ES-I3 (cell line): ENCODE results near the gene TIMP3.

Experiments used
- H3K36me3 ChIP-seq: 2 replicates; pipeline ENCODE4 v1.6.1; 2013; ENCODE audit warnings: mild to moderate bottlenecking, low read length, control low read depth, moderate library complexity; ENCODE audit not compliant: insufficient read depth
- H3K4me1 ChIP-seq: 2 replicates; pipeline ENCODE4 v1.6.1; 2013; ENCODE audit warnings: mild to moderate bottlenecking, control low read depth, low read length; ENCODE audit not compliant: insufficient read depth
- H3K9ac ChIP-seq: 2 replicates; pipeline ENCODE4 v1.6.1; 2013; ENCODE audit warnings: low read depth, mild to moderate bottlenecking, low read length, moderate library complexity
- H3K9me3 ChIP-seq: 2 replicates; pipeline ENCODE4 v1.6.1; 2013; ENCODE audit warnings: mild to moderate bottlenecking, low read length, moderate library complexity; ENCODE audit not compliant: control insufficient read depth, insufficient read depth

Gene TIMP3

DNA sequence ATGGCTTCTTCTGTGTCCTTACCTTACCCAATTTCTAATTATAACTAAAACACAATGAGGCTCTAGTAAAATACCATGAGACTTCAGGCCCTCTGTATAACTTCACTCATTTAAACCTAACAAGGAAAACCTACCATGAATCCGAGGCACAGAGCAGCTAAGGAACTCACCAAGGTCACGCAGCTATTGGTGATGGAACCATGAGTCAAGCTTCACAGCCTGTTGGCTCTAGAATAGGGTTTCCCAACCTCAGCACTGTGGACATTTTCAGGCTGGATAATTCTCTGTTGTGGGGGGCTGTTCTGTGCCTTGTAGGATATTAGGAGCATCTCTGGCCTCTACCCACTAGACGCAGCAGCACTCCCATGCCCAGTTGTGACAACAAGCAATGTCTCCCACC lies 75.7 kb downstream of the TIMP3 start:
- H3K9me3 ChIP-seq = no peaks in the 10 kb centered on the region
- no peak overlapping the region for H3K9ac ChIP-seq
- H3K36me3 ChIP-seq = no peaks in the 10 kb centered on the region
- no peaks in the 10 kb centered on the region for H3K4me1 ChIP-seq

DNA sequence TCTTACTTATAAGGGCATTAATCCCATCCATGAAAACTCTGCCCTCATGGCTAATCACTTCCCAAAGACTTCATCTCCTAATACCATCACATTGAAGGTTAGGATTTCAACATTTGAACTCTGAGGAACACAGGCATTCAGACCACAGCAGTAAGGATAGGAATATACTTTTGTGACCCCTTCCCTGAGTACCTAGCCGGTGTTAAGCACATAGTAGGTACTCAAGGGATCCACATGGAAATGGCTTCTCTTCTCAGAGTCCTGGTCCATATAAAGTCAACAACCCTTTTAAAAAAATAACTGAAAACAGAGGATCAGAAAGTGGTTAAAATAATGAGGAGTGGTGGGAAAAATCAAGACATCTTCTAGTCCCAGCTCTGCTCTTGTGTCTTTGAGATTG lies 78.0 kb downstream of the TIMP3 start:
- no peak overlapping the region for H3K9ac ChIP-seq
- H3K36me3 ChIP-seq = no peaks in the 10 kb centered on the region
- H3K9me3 ChIP-seq = no peaks in the 10 kb centered on the region
- no peaks in the 10 kb centered on the region for H3K4me1 ChIP-seq

DNA sequence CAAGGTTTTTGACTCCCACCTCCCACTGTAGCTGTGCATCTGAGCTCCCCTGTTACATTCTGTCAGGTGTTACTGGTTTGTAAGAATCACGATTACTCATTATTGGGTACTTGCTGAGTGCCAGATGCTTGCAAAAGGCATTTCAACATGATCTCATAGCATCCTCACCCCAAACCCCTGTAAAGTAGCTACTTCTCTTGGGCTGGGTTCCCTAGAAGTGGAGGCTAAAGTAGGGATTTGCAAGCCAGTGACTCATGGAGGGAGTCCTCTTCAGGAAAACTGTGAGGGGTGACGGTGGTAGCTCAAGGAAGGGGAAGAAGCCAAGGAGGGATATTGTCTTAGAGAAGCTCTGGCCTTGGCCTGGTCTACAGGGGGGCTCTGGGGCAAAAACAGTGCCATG lies 78.6 kb downstream of the TIMP3 start:
- Histone ChIP-seq H3K9me3 (no peaks in the 10 kb centered on the region), H3K9ac (no peak overlapping the region), H3K36me3 (no peaks in the 10 kb centered on the region), H3K4me1 (no peaks in the 10 kb centered on the region)

DNA sequence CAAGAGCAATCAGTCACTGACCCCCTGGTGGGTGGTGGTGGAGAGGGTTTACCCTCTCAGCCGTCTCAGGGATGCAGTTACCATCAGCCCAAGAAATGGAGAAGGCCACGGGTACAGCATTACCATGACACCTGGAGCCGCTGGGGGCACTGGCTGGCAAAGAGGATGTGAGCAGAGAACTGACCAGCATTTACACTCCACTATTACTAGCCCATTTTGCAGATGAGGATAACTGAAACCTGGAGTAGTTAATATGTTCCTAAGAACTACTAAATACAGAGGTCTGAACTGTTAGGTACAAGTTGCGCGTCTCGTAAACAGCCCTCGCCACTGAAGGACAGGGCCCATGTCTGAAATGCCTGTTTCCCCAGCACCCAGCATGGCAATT lies 79.0 kb downstream of the TIMP3 start:
- no peaks in the 10 kb centered on the region for H3K4me1 ChIP-seq
- no peaks in the 10 kb centered on the region for H3K36me3 ChIP-seq
- no peak overlapping the region for H3K9ac ChIP-seq
- H3K9me3 ChIP-seq = no peaks in the 10 kb centered on the region

DNA sequence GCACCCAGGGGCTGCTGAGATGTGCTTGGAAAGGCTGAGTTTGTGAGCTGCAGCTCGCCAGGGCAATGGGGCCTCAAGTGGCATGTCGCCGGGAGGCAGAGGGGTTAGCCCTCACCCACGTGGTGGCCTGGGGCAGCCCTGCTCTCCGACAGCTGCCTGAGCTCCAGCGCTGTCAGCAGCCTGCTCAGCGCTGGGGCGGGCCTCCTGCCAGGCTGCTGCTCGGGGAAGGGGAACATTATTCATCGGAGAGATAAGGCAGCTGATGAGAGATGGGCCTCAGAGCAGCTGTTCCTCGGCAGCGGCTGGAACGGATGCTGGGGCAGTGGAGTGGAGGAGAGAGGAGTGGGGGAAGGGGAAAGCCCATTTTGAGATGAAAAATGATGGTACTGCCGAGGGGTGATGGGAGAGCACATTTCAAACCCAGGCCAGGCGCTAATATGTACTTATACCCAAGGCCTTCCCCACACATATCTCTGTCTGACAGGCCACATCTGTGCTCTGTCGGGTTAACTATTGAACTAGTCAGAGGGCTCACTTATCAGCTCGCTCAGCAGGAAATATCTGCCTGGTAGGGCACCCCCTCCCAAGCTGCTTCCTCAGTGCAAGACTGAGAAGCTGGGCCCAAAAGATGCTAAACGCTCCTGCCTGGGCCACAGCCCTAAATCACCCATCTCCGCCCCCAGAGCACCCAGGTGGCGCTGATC lies 79.5 kb downstream of the TIMP3 start:
- Histone ChIP-seq H3K9me3 (no peaks in the 10 kb centered on the region), H3K9ac (no peak overlapping the region), H3K4me1 (no peaks in the 10 kb centered on the region), H3K36me3 (no peaks in the 10 kb centered on the region)

DNA sequence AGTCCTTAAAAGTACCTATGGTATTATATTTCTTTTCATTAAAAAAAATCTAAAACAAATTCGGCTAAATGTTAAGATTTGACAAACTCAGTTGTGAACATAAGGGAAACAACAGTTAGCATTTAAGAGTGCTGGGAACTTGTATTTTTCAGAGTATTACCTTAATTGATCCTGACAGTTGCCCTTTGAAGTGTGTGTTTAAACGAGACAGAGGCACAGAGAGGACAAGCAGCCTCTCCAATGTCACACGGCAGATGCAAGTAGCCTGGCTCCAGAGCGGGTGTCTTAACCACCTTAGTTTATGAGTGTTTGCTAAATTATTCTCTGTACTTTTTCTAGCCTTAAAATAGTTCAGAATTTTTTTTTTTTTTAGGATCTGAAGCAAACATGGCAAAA lies 80.9 kb downstream of the TIMP3 start:
- Histone ChIP-seq H3K4me1 (no peaks in the 10 kb centered on the region), H3K9ac (no peak overlapping the region), H3K36me3 (no peaks in the 10 kb centered on the region), H3K9me3 (no peaks in the 10 kb centered on the region)

DNA sequence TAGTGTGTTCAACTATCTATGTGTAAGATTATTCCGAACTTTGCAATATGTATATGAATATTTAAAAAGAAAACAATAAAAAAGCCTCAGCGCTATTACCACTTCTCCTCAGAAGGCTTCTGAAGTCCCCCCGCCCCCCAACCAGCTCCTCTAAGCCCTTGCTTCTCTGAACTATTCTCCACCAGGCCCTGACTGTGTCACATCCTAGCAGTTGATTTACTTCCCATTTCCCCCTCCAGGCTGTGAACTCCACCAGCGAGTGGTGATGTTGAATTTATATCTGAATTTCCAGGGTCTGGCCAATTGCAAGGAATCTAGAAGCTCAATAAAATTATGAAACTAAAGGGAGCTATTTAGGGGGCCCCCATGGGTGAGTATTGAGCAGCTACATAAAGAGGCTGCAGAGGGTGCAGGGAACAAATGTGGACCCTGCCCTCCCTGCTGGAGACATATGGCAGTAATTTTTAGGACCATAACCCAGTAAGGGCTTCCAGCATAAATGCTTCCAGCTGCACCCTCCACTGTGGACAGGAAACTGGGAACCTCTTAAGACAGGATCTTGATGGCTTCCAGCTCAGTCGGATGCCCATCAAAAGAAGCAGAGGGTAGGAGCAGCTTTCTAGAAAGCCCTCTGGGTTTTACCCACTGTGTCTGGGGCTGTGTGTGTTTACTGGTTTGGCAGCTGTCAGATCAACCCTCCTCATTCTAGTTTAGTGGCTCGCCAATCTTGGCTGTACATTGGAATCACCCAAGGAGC lies 81.4 kb downstream of the TIMP3 start:
- Histone ChIP-seq H3K9me3 (no peaks in the 10 kb centered on the region), H3K4me1 (no peaks in the 10 kb centered on the region), H3K36me3 (no peaks in the 10 kb centered on the region), H3K9ac (no peak overlapping the region)

DNA sequence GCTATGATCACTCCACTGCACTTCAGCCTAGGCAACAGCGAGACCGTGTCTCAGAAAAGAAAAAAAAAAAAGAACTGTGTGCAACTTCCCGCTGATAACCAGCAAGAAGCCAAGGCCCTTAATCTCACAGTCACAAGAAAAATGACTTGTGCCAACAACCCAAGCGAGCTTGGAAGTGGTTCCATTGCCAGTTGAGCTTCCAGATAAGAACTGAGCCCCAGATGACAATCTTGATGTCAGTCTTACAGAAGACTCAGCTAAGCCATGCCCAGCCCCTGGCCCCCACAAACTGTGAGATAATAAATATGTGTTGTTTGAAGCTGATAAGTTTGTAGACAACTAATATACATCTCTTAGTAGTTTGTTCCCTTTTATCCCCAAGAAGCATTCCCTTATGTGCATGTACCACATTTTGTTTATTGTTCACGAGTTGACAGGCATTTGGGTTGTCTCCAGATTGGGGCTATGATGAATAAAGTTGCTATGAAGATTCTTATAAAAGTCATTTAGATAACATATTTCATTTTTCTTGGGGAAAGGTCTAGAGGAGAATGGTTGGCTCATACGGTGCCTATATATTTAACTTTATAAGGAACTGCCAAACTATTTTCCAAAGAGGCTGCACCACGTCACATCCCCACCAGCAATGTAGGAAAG lies 85.9 kb downstream of the TIMP3 start:
- Histone ChIP-seq H3K36me3 (no peaks in the 10 kb centered on the region), H3K4me1 (no peaks in the 10 kb centered on the region), H3K9ac (no peak overlapping the region), H3K9me3 (no peaks in the 10 kb centered on the region)

DNA sequence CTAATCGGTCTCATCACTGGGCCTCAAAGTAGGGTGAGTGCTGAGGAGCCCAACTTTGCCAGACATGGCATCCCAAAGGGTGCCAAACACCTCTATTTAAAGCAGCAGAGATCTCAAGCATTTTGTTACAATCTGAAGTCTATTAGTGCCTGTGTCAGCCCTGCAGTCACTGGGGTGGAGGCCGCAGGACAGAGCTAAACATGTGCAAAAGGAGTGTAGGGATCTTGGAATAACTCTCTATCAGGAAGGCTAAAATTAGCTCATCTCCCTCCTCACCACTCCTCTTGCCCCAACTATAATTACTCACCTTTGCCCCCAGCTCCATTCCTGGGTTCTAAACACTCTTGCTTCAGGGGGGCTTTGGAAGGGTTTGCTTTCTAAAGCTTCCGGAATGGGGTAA lies 87.5 kb downstream of the TIMP3 start:
- H3K36me3 ChIP-seq = no peaks in the 10 kb centered on the region; the same call in 1 of the 2 replicates
- H3K9ac ChIP-seq = no peak overlapping the region
- H3K4me1 ChIP-seq = no peaks in the 10 kb centered on the region

DNA sequence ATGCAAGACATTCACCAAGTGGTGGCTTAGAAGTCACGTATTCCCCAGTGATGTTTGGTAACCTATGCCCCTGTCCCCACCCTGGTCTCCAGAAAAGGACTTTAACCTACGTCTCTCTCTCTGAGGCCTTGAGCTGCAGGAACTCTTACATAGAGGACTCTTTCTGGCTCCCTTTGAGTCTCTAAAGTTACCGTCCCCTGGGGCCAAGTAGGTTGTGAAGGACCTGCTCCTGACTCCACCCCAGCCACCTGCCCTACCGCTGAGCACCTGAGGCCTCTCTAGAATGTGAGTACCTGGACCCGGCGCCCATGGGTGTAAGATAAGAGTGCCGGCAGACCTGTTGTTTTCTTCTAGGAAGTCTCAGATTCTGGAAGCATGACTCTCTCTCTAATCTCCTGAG lies 95.4 kb downstream of the TIMP3 start:
- Histone ChIP-seq H3K36me3 (no peaks in the 10 kb centered on the region; the same call in 1 of the 2 replicates), H3K9ac (no peak overlapping the region), H3K4me1 (no peaks in the 10 kb centered on the region), H3K9me3 (no peaks in the 10 kb centered on the region)

More for the DNA sequence above, 87.5 kb downstream of the TIMP3 start:
- no peaks in the 10 kb centered on the region for H3K9me3 ChIP-seq

DNA sequence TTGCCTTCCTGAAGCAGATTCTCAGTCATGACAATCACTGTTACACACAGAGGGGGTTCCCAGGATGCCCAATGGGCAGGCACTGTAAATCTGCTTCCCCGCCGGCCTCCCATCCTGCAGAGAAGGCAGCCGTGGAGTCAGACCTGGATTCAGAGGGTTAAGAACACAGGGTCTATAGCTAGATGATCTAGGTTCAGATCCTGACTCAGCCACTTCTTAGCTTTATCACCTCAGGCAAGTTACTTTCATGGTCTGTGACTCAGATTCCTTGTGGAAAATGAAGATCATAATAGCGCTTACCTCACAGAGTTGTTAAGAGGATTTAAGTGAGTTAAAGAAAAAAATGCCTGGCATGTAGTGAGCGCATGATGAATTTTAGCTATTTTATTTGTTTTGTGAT lies 95.9 kb downstream of the TIMP3 start:
- H3K4me1 ChIP-seq = no peaks in the 10 kb centered on the region
- no peaks in the 10 kb centered on the region; the same call in 1 of the 2 replicates for H3K36me3 ChIP-seq
- H3K9me3 ChIP-seq = no peaks in the 10 kb centered on the region
- H3K9ac ChIP-seq = no peak overlapping the region

DNA sequence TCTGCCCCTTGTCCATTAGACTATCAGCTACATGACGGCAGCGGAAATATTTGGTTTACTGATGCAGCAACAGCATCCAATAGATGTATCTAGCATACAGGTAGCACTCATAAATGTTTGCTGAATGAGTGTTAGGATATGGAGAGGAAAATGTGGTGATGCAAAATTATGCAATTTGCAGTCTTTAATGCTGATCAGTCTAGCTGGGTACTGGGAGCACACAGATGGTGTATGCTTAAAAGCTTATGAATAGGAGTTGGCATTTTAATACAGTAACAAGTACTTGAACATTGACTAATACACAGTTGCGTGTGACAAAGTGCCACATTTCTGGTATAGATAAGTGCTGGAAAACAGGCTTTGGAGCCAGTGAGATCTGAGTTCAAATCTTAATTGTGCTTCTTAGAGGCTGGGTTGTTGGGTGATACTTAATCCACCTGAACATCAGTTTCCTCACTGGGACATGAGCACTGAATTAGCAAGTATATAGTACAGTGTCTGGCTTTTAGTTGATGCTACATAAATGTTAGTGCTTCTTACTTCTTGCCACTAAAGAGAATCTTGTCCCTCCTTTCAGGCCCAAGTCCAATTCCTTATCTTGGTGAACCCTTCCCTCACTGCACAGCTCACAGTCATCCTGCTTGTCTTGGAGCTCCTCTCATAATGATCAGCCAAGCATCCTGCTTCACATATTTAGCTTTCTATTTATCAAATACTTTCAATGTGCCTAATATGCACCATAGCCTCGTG lies 99.6 kb downstream of the TIMP3 start:
- H3K9ac ChIP-seq = no peak overlapping the region
- H3K36me3 ChIP-seq = no peaks in the 10 kb centered on the region
- H3K9me3 ChIP-seq = no peaks in the 10 kb centered on the region

DNA sequence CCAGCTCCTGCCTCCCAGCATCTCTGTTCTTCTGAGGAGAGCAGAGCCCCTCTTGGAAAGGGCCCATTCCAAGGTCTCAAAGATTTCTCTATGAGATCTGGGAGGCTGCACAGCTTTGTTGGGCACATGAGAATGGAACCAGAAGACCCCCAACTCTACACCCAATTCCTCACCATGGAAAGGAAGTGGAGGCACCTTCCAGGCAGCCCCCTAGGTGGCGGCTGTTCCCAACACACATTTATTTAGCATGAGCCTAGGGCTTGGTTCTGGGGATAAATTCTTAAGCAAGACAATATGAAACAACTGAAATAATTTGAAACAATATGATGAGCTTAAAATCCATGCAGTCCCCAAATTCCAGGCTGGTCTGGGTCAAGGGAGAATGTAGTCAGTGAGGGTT lies 100.4 kb downstream of the TIMP3 start:
- peaks cover 3% of the 10 kb centered on the region; the same call in 1 of the 2 replicates for H3K4me1 ChIP-seq
- H3K9me3 ChIP-seq = no peaks in the 10 kb centered on the region
- no peak overlapping the region for H3K9ac ChIP-seq
- no peaks in the 10 kb centered on the region for H3K36me3 ChIP-seq

More for the DNA sequence above, 99.6 kb downstream of the TIMP3 start:
- peaks cover 1% of the 10 kb centered on the region; the same call in 1 of the 2 replicates for H3K4me1 ChIP-seq

DNA sequence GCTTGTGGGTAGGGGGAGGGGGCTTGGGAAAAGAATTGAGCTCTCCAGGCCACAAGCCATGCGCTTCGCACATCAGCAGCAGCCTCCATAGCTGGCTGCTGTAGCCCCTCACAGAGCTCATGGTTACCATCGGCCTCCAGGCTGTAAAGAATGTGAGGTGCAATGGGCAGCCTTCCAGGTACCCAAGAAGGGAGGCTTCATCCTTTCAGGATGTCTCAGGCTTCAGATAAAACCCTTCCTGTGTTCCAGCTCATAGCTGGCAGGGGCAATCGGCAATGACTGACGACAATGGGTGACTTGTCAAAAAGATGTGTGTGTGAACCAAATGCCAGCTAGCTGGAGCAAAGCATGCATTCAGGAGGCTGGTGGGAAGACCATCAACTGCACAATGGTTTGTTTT lies 102.0 kb downstream of the TIMP3 start:
- Histone ChIP-seq H3K4me1 (peaks cover 3% of the 10 kb centered on the region; the same call in 1 of the 2 replicates), H3K9me3 (no peaks in the 10 kb centered on the region), H3K36me3 (no peaks in the 10 kb centered on the region), H3K9ac (no peak overlapping the region)
